AG09309 (cell line): ENCODE results near the gene RBL1.
"Not testable (repeated sequence)": the region's sequence is repeated elsewhere in the genome, so short reads cannot be mapped to it uniquely, and the experiment has no call there.

ENCODE experiments used
- DNase-seq: peaks from one replicate; pipeline ENCODE4 v3.0.0-alpha.2; 2010; ENCODE audit warnings: low read depth
- H3K4me3 ChIP-seq: 2 replicates; pipeline ENCODE4 v1.5.1; 2011; ENCODE audit warnings: mild to moderate bottlenecking, low read depth, low read length, moderate library complexity; ENCODE audit not compliant: control insufficient read depth
- TF ChIP-seq, protein P1 (sequence below): IDR thresholded peaks from 2 replicates; pipeline ENCODE4 v1.5.1; 2011; ENCODE audit warnings: mild to moderate bottlenecking, low read depth, low read length, inconsistent platforms; ENCODE audit not compliant: insufficient read depth, control insufficient read depth; ENCODE audit errors: missing control alignments

Gene RBL1

DNA sequence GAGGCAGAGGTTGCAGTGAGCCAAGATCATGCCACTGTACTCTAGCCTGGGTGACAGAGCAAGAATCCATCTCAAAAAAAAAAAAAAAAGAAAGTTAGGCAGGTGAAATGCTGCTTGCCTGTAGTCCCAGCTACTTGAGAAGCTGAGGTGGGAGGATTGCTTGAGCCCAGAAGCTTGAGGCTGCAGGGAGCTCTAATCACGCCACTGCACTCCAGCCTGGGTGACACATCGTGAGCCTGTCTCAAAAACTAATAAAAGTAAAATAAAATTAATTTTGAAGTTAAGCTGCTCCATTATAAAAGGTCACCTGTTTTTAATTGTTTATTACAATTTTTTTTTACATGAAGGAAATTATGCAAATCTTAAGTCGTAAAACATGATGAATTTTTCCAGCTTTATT lies 121.1 kb downstream of the RBL1 start:
- TF ChIP-seq, protein P1, sequence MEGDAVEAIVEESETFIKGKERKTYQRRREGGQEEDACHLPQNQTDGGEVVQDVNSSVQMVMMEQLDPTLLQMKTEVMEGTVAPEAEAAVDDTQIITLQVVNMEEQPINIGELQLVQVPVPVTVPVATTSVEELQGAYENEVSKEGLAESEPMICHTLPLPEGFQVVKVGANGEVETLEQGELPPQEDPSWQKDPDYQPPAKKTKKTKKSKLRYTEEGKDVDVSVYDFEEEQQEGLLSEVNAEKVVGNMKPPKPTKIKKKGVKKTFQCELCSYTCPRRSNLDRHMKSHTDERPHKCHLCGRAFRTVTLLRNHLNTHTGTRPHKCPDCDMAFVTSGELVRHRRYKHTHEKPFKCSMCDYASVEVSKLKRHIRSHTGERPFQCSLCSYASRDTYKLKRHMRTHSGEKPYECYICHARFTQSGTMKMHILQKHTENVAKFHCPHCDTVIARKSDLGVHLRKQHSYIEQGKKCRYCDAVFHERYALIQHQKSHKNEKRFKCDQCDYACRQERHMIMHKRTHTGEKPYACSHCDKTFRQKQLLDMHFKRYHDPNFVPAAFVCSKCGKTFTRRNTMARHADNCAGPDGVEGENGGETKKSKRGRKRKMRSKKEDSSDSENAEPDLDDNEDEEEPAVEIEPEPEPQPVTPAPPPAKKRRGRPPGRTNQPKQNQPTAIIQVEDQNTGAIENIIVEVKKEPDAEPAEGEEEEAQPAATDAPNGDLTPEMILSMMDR, result no peak
- DNase-seq, result no peak
- no peak overlapping the region for H3K4me3 ChIP-seq

DNA sequence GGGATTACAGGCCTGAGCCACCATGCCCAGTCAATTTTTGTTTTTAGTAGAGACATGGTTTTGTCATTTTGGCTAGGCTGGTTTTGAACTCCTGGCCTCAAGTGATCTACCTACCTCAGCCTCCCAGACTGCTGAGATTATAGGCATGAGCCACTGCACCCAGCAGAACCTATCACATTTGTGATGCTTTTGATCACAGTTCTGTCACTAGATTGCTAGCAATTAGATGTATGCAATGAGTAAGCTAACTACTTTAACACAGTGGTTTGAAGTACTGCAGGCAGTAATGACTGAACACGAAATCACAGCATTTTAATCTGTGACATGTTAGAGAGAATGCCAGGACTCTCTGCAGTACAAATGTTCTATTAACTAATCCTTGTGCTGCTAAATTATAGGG lies 124.7 kb downstream of the RBL1 start:
- TF ChIP-seq, protein P1, result no peak
- no peak for DNase-seq
- no peak overlapping the region for H3K4me3 ChIP-seq

DNA sequence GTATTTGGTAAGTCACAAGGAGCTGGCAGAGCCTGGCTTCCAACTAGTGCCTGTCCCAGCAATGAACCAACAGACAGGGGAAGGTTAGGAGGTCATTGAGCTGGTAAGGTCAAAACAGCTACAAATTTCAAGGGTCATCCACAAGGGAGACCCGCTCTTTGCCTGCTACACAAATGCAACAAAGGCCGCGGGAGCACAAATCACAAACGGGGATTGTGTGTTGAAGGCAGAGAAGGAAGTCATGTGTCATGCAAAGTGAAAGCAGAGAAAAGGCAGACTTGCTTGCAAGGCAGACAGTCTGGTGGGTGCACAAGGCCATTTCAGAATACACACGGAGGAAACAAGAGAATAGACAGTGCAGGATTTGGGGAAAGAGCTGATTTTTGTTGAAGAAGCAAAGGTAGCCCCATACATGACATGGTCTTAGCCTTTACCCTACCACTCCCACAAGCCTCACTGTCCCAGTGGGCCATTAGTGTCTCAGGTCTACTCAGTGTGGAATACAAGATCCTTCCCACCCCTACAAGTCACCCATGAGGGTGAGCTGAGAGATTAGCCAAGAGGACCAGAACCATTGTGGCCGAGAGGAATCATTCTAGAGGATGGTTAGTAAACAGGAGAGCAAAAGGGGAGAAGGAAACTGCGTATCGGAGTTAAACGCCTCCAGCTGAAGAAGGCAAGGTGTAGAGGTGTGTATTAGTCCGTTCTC lies 126.2 kb downstream of the RBL1 start:
- no peak overlapping the region for H3K4me3 ChIP-seq
- TF ChIP-seq, protein P1, result no peak
- no peak for DNase-seq

DNA sequence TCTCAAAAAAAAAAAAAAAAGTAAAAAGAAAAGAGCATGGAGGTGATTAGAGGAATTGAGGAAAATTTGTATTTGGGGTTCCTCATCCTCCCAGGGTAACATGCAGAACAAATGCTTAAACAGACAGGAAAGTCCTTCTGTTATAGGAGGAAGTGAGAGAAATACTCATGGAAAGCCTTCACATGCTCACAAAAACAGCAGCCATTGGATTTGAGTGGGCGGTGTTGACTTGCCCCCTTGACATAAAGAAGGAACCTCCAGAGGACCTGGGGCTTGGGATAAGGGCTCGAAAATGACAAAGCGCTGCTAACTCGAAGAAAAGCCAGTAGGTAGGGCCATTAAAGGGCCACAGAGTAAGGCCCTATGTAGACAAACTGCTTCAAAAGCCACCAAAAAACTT lies 126.7 kb downstream of the RBL1 start:
- TF ChIP-seq, protein P1, result no peak
- no peak for DNase-seq
- H3K4me3 ChIP-seq, result no peak overlapping the region

DNA sequence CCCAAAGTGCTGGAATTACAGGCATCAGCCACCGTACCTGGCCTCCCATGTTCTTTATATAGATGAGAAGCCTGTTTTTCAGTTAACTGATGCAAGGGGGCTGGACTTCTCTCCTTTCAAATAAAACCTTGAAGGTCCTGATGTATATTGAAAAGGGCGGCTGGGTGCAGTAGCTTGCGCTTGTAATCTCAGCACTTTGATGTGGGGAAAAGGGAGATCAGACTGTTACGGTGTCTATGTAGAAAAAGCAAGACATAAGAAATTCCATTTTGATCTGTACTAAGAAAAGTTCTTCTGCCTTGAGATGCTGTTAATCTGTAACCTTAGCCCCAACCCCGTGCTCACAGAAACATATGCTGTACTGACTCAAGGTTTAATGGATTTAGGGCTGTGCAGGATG lies 128.2 kb downstream of the RBL1 start:
- no peak for DNase-seq
- no peak overlapping the region for H3K4me3 ChIP-seq
- TF ChIP-seq, protein P1, result no peak

DNA sequence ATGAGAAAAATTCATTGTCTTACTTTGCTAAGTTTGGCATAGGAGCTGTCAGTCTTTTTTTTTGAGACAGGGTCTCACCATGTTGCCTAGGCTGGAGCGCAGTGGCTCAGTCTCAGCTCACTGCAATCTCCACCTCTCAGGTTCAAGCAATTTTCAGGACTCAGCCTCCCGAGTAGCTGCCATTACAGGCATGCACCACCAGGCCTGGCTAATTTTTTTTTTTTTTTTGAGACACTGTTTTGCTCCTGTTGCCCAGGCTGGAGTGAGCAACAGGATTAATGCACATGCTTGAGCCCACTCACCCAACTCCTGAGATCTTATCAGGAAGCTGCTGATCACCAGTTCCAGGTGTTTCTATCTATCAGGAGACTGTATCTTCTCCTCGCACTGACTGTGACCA lies 128.8 kb downstream of the RBL1 start:
- not testable (repeated sequence) for DNase-seq, H3K4me3 ChIP-seq

DNA sequence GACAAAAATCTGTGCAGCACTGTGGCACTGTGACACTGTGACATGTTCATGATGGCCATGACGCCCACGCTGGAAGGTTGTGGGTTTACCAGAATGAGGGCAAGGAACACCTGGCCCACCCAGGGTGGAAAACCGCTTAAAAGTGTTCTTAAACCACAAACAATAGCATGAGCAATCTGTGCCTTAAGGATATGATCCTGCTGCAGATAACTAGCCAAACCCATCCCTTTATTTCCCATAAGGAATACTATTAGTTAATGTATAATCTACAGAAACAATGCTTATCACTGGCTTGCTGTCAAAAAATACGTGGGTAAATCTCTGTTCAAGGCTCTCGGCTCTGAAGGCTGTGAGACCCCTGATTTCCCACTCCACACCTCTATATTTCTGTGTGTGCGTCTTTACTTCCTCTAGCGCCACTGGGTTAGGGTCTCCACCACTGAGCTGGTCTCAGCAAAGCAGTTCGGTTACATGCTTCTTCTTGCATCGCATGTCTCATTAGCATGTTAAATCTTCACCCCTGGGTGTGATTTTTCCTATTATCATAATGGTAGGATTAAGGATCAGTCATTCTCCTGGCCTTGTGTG lies 133.3 kb downstream of the RBL1 start:
- H3K4me3 ChIP-seq, DNase-seq: not testable (repeated sequence)

DNA sequence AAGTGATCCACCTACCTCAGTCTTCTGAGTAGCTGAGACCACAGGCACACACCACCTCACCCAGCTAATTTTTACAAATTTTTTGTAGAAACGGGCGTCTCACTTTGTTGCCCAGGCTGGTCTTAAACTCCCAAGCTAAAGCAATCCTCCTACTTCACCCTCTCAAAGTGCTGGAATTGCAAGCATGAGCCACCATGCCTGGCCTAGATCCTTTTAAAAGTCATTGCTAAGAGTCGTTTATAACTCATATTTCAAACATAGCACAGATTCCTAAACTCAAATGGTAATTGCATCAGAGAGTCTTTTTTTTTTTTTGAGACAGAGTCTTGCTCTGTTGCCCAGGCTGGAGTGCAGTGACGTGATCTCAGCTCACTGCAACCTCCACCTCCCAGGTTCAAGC lies 136.6 kb downstream of the RBL1 start:
- TF ChIP-seq, protein P1, result no peak
- no peak overlapping the region for H3K4me3 ChIP-seq
- no peak for DNase-seq
